HEK293 (cell line): ENCODE measurements around the gene SOWAHA.

ENCODE experiments used
- CTCF ChIA-PET: fragments of 350-600 bp; formaldehyde crosslinking; extraction: SDS; loops from one replicate; lab custom pipeline; 2021; ENCODE audit warnings: antibody characterized with exemption; lab: Yijun Ruan, JAX
- POLR2A ChIA-PET: fragments of 300-600 bp; formaldehyde crosslinking; extraction: SDS; loops from one replicate; lab custom pipeline; 2020; ENCODE audit warnings: antibody characterized with exemption, inconsistent platforms; lab: Yijun Ruan, JAX
- H3K27ac ChIP-seq: fragments of 200-500 bp; sonication (Bioruptor generic); 2 replicates; pipeline ENCODE4 v1.5.1; 2014; ENCODE audit warnings: low read depth, low read length, control low read depth, inconsistent platforms; ENCODE audit errors: extremely low read depth
- H3K36me3 ChIP-seq, 2 experiments: fragments of 200-500 bp in 1 of 2; sonication (Bioruptor generic) in 1 of 2; 1 replicate in 1 of 2; 2 replicates in 1 of 2; pipeline ENCODE4 v1.5.1; 2014 to 2017; ENCODE audit warnings: inconsistent platforms in 2 of 2, low read length in 2 of 2; ENCODE audit not compliant: control insufficient read depth in 2 of 2, insufficient read depth in 1 of 2
- H3K4me1 ChIP-seq: fragments of 200-500 bp; sonication (Bioruptor generic); 2 replicates; pipeline ENCODE4 v1.5.1; 2014; ENCODE audit warnings: mild to moderate bottlenecking, low read length, inconsistent platforms; ENCODE audit not compliant: control insufficient read depth, insufficient read depth
- H3K4me3 ChIP-seq: 2 replicates; pipeline ENCODE4 v1.5.1; 2011; ENCODE audit warnings: low read depth, mild to moderate bottlenecking, control low read depth, low read length, moderate library complexity
- H3K9me3 ChIP-seq: fragments of 200-500 bp; sonication (Bioruptor generic); 2 replicates; pipeline ENCODE4 v1.5.1; 2014; ENCODE audit warnings: low read depth, low read length, inconsistent platforms; ENCODE audit not compliant: control insufficient read depth, insufficient read depth
- HOXA7 ChIP-seq: sonication (generic); formaldehyde crosslinking; IDR thresholded peaks from 2 replicates; pipeline ENCODE4 v1.8.1; 2022; ENCODE audit warnings: missing genetic modification reagents, borderline replicate concordance
- IKZF3 ChIP-seq: fragments of 450-650 bp; IDR thresholded peaks from 2 replicates; pipeline ENCODE4 v1.5.0; 2018; ENCODE audit warnings: missing biosample characterization, mild to moderate bottlenecking, missing genetic modification characterization, moderate library complexity
- YY1 ChIP-seq: fragments of 450-650 bp; formaldehyde crosslinking; IDR thresholded peaks from 2 replicates; pipeline ENCODE4 v1.5.1; 2018; ENCODE audit warnings: missing biosample characterization, missing genetic modification characterization
- ZBTB1 ChIP-seq: fragments of 450-650 bp; formaldehyde crosslinking; IDR thresholded peaks from 2 replicates; pipeline ENCODE4 v1.5.1; 2016; ENCODE audit warnings: missing biosample characterization, missing genetic modification characterization
- ZBTB20 ChIP-seq: fragments of 450-650 bp; formaldehyde crosslinking; IDR thresholded peaks from 2 replicates; pipeline ENCODE4 v1.5.1; 2016; ENCODE audit warnings: missing biosample characterization, missing genetic modification characterization
- ZNF121 ChIP-seq: fragments of 450-650 bp; formaldehyde crosslinking; IDR thresholded peaks from 2 replicates; pipeline ENCODE4 v1.5.1; 2016; ENCODE audit warnings: missing biosample characterization, missing genetic modification characterization
- ZNF133 ChIP-seq: fragments of 450-650 bp; formaldehyde crosslinking; IDR thresholded peaks from 2 replicates; pipeline ENCODE4 v1.5.1; 2016; ENCODE audit warnings: missing biosample characterization, missing genetic modification characterization
- ZNF350 ChIP-seq: fragments of 450-650 bp; formaldehyde crosslinking; IDR thresholded peaks from 2 replicates; pipeline ENCODE4 v1.5.0; 2017; ENCODE audit warnings: missing biosample characterization, mild to moderate bottlenecking, missing genetic modification characterization
- ZNF585B ChIP-seq: fragments of 450-650 bp; formaldehyde crosslinking; IDR thresholded peaks from 2 replicates; pipeline ENCODE4 v1.5.1; 2016; ENCODE audit warnings: missing biosample characterization, missing genetic modification characterization
- ZNF624 ChIP-seq: fragments of 450-650 bp; formaldehyde crosslinking; IDR thresholded peaks from 2 replicates; pipeline ENCODE4 v1.5.1; 2017; ENCODE audit warnings: missing biosample characterization, missing genetic modification characterization
- ZNF658 ChIP-seq: fragments of 450-650 bp; formaldehyde crosslinking; IDR thresholded peaks from 2 replicates; pipeline ENCODE4; 2016; ENCODE audit warnings: missing biosample characterization, missing genetic modification characterization
- TF ChIP-seq, protein P1 (sequence below): fragments of 450-650 bp; formaldehyde crosslinking; IDR thresholded peaks from 2 replicates; pipeline ENCODE4 v1.5.1; 2016; ENCODE audit warnings: missing biosample characterization, missing genetic modification characterization
- TF ChIP-seq, protein P2 (sequence below): fragments of 450-650 bp; formaldehyde crosslinking; IDR thresholded peaks from 2 replicates; pipeline ENCODE4 v1.5.1; 2017; ENCODE audit warnings: missing biosample characterization, missing genetic modification characterization
- TF ChIP-seq, protein P3 (sequence below): fragments of 450-650 bp; formaldehyde crosslinking; IDR thresholded peaks from 2 replicates; pipeline ENCODE4 v1.5.1; 2017; ENCODE audit warnings: missing biosample characterization, missing genetic modification characterization
- TF ChIP-seq, protein P4 (sequence below): fragments of 450-650 bp; formaldehyde crosslinking; IDR thresholded peaks from 2 replicates; pipeline ENCODE4 v1.5.1; 2016; ENCODE audit warnings: missing biosample characterization, missing genetic modification characterization
- TF ChIP-seq, protein P5 (sequence below): fragments of 450-650 bp; formaldehyde crosslinking; IDR thresholded peaks from 2 replicates; pipeline ENCODE4 v1.5.1; 2016; ENCODE audit warnings: missing biosample characterization, missing genetic modification characterization
- TF ChIP-seq, protein P6 (sequence below): fragments of 450-650 bp; formaldehyde crosslinking; IDR thresholded peaks from 2 replicates; pipeline ENCODE4 v1.5.1; 2016; ENCODE audit warnings: missing biosample characterization, missing genetic modification characterization
- TF ChIP-seq, protein P7 (sequence below): fragments of 450-650 bp; formaldehyde crosslinking; IDR thresholded peaks from 2 replicates; pipeline ENCODE4 v1.5.1; 2016; ENCODE audit warnings: missing biosample characterization, missing genetic modification characterization
- TF ChIP-seq, protein P8 (sequence below): fragments of 450-650 bp; IDR thresholded peaks from 2 replicates; pipeline ENCODE4 v1.5.1; 2018; ENCODE audit warnings: missing biosample characterization, mild to moderate bottlenecking, missing genetic modification characterization

SOWAHA gene

DNA sequence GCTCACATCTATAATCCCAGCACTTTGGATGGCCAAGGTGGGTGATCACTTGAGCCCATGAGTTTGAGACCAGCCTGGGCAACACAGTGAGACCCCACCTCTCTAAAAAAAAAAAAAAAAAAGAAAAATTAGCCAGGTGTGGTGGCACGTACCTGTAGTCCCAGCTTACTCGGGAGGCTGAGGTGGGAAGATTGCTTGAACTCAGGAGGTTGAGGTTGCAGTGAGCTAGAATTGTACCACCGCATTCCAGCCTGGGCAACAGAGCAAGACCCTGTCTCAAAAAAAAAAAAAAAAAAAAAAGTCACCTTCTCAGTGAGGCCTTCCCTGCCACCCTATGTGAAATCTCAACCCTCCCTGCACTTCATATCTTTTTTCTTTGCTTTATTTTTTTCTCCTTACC lies 22.1 kb upstream of the SOWAHA start (continued):
- TF ChIP-seq, protein P1, sequence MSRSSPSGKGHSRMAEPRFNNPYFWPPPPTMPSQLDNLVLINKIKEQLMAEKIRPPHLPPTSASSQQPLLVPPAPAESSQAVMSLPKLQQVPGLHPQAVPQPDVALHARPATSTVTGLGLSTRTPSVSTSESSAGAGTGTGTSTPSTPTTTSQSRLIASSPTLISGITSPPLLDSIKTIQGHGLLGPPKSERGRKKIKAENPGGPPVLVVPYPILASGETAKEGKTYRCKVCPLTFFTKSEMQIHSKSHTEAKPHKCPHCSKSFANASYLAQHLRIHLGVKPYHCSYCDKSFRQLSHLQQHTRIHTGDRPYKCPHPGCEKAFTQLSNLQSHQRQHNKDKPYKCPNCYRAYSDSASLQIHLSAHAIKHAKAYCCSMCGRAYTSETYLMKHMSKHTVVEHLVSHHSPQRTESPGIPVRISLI (tag by site-specific recombination) = peak; percentile 37
- no peak for TF ChIP-seq ZNF350 (tag by site-specific recombination)
- TF ChIP-seq, protein P2, sequence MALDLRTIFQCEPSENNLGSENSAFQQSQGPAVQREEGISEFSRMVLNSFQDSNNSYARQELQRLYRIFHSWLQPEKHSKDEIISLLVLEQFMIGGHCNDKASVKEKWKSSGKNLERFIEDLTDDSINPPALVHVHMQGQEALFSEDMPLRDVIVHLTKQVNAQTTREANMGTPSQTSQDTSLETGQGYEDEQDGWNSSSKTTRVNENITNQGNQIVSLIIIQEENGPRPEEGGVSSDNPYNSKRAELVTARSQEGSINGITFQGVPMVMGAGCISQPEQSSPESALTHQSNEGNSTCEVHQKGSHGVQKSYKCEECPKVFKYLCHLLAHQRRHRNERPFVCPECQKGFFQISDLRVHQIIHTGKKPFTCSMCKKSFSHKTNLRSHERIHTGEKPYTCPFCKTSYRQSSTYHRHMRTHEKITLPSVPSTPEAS = no peak
- no peak for TF ChIP-seq ZNF133 (tag by site-specific recombination)
- TF ChIP-seq, protein P3, sequence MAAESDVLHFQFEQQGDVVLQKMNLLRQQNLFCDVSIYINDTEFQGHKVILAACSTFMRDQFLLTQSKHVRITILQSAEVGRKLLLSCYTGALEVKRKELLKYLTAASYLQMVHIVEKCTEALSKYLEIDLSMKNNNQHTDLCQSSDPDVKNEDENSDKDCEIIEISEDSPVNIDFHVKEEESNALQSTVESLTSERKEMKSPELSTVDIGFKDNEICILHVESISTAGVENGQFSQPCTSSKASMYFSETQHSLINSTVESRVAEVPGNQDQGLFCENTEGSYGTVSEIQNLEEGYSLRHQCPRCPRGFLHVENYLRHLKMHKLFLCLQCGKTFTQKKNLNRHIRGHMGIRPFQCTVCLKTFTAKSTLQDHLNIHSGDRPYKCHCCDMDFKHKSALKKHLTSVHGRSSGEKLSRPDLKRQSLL = no peak

DNA sequence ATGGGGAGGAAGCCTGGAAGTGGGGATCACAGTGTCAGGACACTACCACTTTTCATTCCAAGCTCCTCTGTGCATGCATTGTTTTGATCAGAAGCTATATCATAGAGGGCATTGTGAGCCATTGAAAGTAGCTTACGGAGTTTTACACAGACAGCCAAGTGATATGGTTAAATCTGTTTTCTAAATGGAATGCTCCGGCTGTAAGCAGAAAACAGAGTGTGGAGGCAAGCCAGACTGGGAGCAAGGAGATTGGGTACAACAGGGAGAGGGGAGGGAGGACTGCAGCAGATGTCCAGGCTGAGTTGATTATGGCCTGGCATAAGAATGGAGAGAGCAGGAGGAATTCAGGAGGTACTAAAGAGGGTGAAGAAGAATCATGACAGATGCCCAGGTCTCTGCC lies 15.5 kb upstream of the SOWAHA start:
- POLR2A ChIA-PET = interaction anchor here (0.6 kb wide), 1 partner anchor 166 kb away, joined by 4 read pairs; no protein-coding TSS in a partner anchor
- Histone ChIP-seq H3K9me3 (no peaks in the 10 kb centered on the region), H3K36me3 (no peaks in the 10 kb centered on the region), H3K4me1 (no peaks in the 10 kb centered on the region), H3K27ac (no peak overlapping the region), H3K4me3 (no peak overlapping the region)
- TF ChIP-seq, protein P4, sequence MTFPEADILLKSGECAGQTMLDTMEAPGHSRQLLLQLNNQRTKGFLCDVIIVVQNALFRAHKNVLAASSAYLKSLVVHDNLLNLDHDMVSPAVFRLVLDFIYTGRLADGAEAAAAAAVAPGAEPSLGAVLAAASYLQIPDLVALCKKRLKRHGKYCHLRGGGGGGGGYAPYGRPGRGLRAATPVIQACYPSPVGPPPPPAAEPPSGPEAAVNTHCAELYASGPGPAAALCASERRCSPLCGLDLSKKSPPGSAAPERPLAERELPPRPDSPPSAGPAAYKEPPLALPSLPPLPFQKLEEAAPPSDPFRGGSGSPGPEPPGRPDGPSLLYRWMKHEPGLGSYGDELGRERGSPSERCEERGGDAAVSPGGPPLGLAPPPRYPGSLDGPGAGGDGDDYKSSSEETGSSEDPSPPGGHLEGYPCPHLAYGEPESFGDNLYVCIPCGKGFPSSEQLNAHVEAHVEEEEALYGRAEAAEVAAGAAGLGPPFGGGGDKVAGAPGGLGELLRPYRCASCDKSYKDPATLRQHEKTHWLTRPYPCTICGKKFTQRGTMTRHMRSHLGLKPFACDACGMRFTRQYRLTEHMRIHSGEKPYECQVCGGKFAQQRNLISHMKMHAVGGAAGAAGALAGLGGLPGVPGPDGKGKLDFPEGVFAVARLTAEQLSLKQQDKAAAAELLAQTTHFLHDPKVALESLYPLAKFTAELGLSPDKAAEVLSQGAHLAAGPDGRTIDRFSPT (tag by site-specific recombination) = no peak
- TF ChIP-seq ZBTB20 (tag by site-specific recombination) = no peak
- TF ChIP-seq, protein P5, sequence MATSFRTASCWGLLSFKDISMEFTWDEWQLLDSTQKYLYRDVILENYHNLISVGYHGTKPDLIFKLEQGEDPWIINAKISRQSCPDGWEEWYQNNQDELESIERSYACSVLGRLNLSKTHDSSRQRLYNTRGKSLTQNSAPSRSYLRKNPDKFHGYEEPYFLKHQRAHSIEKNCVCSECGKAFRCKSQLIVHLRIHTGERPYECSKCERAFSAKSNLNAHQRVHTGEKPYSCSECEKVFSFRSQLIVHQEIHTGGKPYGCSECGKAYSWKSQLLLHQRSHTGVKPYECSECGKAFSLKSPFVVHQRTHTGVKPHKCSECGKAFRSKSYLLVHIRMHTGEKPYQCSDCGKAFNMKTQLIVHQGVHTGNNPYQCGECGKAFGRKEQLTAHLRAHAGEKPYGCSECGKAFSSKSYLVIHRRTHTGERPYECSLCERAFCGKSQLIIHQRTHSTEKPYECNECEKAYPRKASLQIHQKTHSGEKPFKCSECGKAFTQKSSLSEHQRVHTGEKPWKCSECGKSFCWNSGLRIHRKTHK (tag by site-specific recombination) = no peak
- TF ChIP-seq ZNF585B (tag by site-specific recombination) = no peak
- TF ChIP-seq, protein P6, sequence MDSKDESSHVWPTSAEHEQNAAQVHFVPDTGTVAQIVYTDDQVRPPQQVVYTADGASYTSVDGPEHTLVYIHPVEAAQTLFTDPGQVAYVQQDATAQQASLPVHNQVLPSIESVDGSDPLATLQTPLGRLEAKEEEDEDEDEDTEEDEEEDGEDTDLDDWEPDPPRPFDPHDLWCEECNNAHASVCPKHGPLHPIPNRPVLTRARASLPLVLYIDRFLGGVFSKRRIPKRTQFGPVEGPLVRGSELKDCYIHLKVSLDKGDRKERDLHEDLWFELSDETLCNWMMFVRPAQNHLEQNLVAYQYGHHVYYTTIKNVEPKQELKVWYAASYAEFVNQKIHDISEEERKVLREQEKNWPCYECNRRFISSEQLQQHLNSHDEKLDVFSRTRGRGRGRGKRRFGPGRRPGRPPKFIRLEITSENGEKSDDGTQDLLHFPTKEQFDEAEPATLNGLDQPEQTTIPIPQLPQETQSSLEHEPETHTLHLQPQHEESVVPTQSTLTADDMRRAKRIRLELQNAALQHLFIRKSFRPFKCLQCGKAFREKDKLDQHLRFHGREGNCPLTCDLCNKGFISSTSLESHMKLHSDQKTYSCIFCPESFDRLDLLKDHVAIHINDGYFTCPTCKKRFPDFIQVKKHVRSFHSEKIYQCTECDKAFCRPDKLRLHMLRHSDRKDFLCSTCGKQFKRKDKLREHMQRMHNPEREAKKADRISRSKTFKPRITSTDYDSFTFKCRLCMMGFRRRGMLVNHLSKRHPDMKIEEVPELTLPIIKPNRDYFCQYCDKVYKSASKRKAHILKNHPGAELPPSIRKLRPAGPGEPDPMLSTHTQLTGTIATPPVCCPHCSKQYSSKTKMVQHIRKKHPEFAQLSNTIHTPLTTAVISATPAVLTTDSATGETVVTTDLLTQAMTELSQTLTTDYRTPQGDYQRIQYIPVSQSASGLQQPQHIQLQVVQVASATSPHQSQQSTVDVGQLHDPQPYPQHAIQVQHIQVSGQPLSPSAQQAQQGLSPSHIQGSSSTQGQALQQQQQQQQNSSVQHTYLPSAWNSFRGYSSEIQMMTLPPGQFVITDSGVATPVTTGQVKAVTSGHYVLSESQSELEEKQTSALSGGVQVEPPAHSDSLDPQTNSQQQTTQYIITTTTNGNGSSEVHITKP (tag by site-specific recombination) = peak; percentile 43
- CTCF ChIA-PET = interaction anchor here (0.6 to 3.5 kb wide), 3 partner anchors 9 to 23 kb away, joined by 3 to 11 read pairs (median 6); no protein-coding TSS in a partner anchor

DNA sequence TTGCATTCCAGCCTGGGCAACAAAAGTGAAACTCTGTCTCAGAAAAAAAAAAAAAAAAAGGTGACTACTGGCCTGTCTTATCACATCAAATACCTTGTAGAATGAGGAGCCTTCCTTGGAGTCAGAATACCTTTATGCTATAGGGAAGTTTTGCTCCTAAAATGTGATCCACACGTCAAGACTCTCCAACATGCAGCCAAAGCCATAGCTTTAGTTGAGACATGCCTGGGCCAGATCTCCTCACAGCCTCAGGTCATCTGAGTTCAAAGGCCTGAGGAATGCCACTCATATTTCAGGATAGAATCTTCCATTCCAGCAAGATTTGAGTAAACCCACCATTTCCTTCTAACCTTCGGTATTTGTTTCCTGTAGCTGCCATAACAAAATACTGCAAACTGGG lies 13.7 kb upstream of the SOWAHA start:
- POLR2A ChIA-PET = interaction anchor here (0.7 kb wide), 1 partner anchor 1443 kb away, joined by 6 read pairs; no protein-coding TSS in a partner anchor
- Histone ChIP-seq H3K4me1 (no peaks in the 10 kb centered on the region), H3K36me3 (no peaks in the 10 kb centered on the region)
- TF ChIP-seq ZNF658 (tag by site-specific recombination) (no peak), YY1 (tag by site-specific recombination) (no peak), HOXA7 (CRISPR knock-in tag) (no peak), ZNF624 (no peak), IKZF3 (no peak), ZNF121 (no peak), ZBTB1 (tag by site-specific recombination) (no peak)
- TF ChIP-seq, protein P7, sequence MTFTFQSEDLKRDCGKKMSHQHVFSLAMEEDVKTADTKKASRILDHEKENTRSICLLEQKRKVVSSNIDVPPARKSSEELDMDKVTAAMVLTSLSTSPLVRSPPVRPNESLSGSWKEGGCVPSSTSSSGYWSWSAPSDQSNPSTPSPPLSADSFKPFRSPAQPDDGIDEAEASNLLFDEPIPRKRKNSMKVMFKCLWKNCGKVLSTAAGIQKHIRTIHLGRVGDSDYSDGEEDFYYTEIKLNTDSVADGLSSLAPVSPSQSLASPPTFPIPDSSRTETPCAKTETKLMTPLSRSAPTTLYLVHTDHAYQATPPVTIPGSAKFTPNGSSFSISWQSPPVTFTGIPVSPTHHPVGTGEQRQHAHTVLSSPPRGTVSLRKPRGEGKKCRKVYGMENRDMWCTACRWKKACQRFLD = no peak
- TF ChIP-seq, protein P8, sequence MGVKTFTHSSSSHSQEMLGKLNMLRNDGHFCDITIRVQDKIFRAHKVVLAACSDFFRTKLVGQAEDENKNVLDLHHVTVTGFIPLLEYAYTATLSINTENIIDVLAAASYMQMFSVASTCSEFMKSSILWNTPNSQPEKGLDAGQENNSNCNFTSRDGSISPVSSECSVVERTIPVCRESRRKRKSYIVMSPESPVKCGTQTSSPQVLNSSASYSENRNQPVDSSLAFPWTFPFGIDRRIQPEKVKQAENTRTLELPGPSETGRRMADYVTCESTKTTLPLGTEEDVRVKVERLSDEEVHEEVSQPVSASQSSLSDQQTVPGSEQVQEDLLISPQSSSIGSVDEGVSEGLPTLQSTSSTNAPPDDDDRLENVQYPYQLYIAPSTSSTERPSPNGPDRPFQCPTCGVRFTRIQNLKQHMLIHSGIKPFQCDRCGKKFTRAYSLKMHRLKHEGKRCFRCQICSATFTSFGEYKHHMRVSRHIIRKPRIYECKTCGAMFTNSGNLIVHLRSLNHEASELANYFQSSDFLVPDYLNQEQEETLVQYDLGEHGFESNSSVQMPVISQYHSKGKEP (tag by site-specific recombination) = no peak
- TF ChIP-seq, all 188 proteins: peak for 0
- CTCF ChIA-PET = interaction anchor here (0.6 to 3.5 kb wide), 2 partner anchors 21 to 55 kb away, joined by 5 to 11 read pairs; no protein-coding TSS in a partner anchor
- H3K4me3 ChIP-seq = no peak overlapping the region
- H3K27ac ChIP-seq = no peak overlapping the region
- H3K9me3 ChIP-seq = no peaks in the 10 kb centered on the region
